Calu3 (cell line): Measurements from ENCODE around the gene AGBL3. TPM values are rescaled to one million over a fixed set of nuclear protein-coding genes. Genes with fewer than 3 reads are reported as not detected.

Source experiments
- BruUV-seq: library from RNA; stranded (reverse); fragments of 400-500 nt; replicated peaks from 2 replicates; lab custom pipeline; 2021; lab: Mats Ljungman, UMichigan
- CTCF ChIA-PET: fragments of 300-600 bp; sonication (Branson Sonifier 250); formaldehyde crosslinking; loops from one replicate; lab custom pipeline; 2022; ENCODE audit warnings: antibody characterized with exemption; lab: Charles Lee
- DNase-seq: peaks from one replicate; pipeline ENCODE4 v3.0.0; 2022
- H3K27ac Mint-ChIP-seq: one replicate; pipeline ENCODE4 v1.8.0; 2022; ENCODE audit warnings: mixed read lengths; ENCODE audit not compliant: unreplicated experiment
- H3K27me3 Mint-ChIP-seq: one replicate; pipeline ENCODE4 v1.8.0; 2022; ENCODE audit warnings: mixed read lengths; ENCODE audit not compliant: unreplicated experiment
- H3K36me3 Mint-ChIP-seq: one replicate; pipeline ENCODE4 v1.8.0; 2022; ENCODE audit warnings: mild to moderate bottlenecking, moderate library complexity, mixed read lengths; ENCODE audit not compliant: insufficient read depth, unreplicated experiment
- H3K4me1 Mint-ChIP-seq: one replicate; pipeline ENCODE4 v1.8.0; 2022; ENCODE audit warnings: mild to moderate bottlenecking, low read depth, mixed read lengths; ENCODE audit not compliant: unreplicated experiment
- H3K4me3 Mint-ChIP-seq: one replicate; pipeline ENCODE4 v1.8.0; 2022; ENCODE audit warnings: mild to moderate bottlenecking, low read depth, moderate library complexity, mixed read lengths; ENCODE audit not compliant: unreplicated experiment
- H3K9me3 Mint-ChIP-seq: one replicate; pipeline ENCODE4 v1.8.0; 2022; ENCODE audit warnings: low read depth, mixed read lengths; ENCODE audit not compliant: unreplicated experiment
- intact Hi-C: fragments of 100-400 bp; cut with micrococcal nuclease; formaldehyde crosslinking; loops from one replicate; pipeline ENCODE4 v1.10.0; 2022; ENCODE audit not compliant: unreplicated experiment
- total RNA-seq: library from RNA; stranded (reverse); gene quantifications from 2 replicates; pipeline ENCODE4 v1.2.3, GENCODE V29; 2022
- TF ChIP-seq, protein P1 (sequence below): fragments of 200-600 bp; IDR thresholded peaks from one replicate; pipeline ENCODE4 v1.8.0; 2022; ENCODE audit warnings: antibody characterized with exemption; ENCODE audit not compliant: unreplicated experiment

The AGBL3 gene
- total RNA-seq, 1 experiment from 2014 or later, result 6.3 TPM

DNA sequence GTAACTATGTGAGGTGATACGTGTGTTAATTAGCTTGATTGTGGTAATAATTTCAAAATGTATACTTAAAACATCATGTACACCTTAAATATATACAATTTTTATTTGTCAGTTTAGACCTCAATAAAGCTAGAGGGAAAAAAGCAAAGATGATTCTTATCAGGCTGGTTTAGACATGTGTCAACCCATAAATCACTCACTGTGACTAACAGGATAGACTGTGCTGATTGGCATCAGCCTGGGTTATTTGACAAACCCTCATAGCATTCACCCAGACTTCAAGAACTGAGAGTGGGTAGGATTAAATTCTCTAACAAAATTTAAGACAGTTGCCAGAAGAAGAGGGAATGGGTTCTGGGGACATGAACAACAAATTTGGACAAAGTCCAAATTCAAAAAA is 87.8 kb downstream of the AGBL3 start:
- Mint-ChIP-seq H3K27me3 (no peaks in the 10 kb centered on the region), H3K27ac (no peak overlapping the region), H3K36me3 (no peaks in the 10 kb centered on the region), H3K9me3 (peaks cover 5% of the 10 kb centered on the region), H3K4me1 (no peaks in the 10 kb centered on the region), H3K4me3 (no peak overlapping the region)
- DNase-seq, result no peak
- no TSS peak for BruUV-seq
- TF ChIP-seq, protein P1, sequence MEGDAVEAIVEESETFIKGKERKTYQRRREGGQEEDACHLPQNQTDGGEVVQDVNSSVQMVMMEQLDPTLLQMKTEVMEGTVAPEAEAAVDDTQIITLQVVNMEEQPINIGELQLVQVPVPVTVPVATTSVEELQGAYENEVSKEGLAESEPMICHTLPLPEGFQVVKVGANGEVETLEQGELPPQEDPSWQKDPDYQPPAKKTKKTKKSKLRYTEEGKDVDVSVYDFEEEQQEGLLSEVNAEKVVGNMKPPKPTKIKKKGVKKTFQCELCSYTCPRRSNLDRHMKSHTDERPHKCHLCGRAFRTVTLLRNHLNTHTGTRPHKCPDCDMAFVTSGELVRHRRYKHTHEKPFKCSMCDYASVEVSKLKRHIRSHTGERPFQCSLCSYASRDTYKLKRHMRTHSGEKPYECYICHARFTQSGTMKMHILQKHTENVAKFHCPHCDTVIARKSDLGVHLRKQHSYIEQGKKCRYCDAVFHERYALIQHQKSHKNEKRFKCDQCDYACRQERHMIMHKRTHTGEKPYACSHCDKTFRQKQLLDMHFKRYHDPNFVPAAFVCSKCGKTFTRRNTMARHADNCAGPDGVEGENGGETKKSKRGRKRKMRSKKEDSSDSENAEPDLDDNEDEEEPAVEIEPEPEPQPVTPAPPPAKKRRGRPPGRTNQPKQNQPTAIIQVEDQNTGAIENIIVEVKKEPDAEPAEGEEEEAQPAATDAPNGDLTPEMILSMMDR, result no peak
- intact Hi-C loops, result no loop called here
- CTCF ChIA-PET, result no interaction called here

DNA sequence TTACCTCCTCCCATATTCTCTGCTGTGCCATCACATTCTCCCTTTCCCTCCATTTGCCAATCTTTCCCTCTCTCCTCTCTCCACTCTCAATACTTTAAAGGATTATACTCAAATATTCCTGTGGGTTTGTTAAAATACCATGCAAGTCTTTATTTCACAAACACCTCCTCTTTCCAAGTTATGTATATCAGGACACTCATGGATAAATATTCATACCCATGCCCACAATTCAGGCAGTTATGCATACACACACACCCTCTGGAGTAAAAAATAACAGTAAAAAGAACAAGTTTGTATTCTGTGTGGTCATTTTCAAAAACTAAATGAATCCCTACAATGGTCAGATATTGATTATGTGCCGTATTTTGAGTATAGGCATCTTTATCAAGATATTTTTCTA is 88.2 kb downstream of the AGBL3 start:
- DNase-seq, result no peak
- Mint-ChIP-seq H3K4me3 (no peak overlapping the region), H3K27me3 (no peaks in the 10 kb centered on the region), H3K36me3 (no peaks in the 10 kb centered on the region), H3K4me1 (no peaks in the 10 kb centered on the region), H3K27ac (no peak overlapping the region), H3K9me3 (peaks cover 3% of the 10 kb centered on the region)
- BruUV-seq, result no TSS peak
- TF ChIP-seq, protein P1, result no peak
- CTCF ChIA-PET, result no interaction called here
- intact Hi-C loops, result no loop called here

DNA sequence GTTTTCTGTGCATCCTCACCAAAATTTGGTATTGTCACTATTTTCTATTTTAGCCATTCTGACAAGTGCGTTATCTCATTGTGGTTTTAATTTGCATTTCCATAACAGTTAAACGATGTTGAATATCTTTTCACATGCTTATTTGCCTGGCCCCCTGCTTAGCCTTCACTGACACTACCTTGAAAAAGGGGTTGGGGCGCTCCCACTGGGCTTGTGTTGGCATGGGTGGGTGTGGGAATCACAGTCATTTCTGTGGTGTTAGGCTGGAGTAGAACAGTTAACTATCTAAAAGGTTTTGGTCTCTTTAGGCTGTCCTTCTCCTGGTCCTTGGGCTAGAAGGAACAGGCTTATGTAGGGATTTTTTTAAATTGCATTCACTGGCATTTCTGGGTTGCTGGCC is 89.4 kb downstream of the AGBL3 start:
- no TSS peak for BruUV-seq
- TF ChIP-seq, protein P1, result no peak
- DNase-seq, result no peak
- no peaks in the 10 kb centered on the region for H3K4me1 Mint-ChIP-seq
- no peak overlapping the region for H3K4me3 Mint-ChIP-seq
- intact Hi-C loops, result no loop called here
- no peak overlapping the region for H3K27ac Mint-ChIP-seq
- no peaks in the 10 kb centered on the region for H3K9me3 Mint-ChIP-seq
- no peaks in the 10 kb centered on the region for H3K36me3 Mint-ChIP-seq
- H3K27me3 Mint-ChIP-seq, result no peaks in the 10 kb centered on the region
- CTCF ChIA-PET, result no interaction called here

DNA sequence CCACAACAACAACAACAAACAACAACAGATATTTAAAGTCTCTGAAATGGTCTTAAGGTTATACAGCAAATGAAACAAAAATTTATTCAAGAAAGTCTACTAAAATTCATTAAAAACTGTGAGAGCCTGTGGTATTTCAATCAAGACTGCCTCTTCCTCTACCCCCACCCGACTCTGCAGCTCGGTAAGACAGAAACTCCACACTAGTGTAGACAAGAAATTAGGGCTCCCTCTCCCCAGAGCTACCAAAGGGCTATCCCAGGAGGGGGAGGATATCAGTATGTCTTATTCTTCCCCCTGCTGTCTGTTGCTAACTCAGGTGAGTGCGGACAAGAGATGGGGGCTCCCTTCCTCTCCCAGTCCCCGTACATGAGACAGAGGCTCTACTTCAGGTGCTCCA is 90.6 kb downstream of the AGBL3 start:
- CTCF ChIA-PET, result no interaction called here
- intact Hi-C loops, result no loop called here
- TF ChIP-seq, protein P1, result no peak
- Mint-ChIP-seq H3K4me3 (no peak overlapping the region), H3K27me3 (no peaks in the 10 kb centered on the region), H3K9me3 (no peaks in the 10 kb centered on the region), H3K27ac (no peak overlapping the region), H3K4me1 (no peaks in the 10 kb centered on the region), H3K36me3 (no peaks in the 10 kb centered on the region)
- no TSS peak for BruUV-seq
- no peak for DNase-seq
